ENCODE measurements around the gene HECW1.

DNA sequence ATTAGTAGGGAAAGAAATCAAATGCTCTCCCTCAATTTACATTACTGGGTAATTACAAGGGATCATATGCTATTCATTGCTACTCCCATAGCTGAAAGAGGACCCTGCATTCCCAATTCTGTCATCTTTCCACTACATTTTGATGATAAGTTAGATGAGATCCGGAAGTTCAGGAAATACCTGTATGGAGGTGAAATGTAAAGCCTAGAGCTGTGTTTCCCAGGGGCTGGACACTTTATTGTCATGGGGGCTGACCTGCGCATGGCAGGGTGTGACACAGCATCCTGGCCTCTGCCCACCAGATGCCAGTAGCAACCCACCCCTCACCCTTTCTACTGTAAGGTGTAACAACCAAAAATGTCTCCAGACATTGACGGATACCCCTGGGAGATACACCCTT lies 56.6 kb downstream of the HECW1 start:
- TF ChIP-seq SUZ12 (IDR thresholded peaks at IDR 0.05) = no peak
- no peak for TF ChIP-seq FOXM1 (IDR thresholded peaks at IDR 0.05; ENCODE audit: borderline replicate concordance)
- no peak for TF ChIP-seq BHLHE40 (IDR thresholded peaks at IDR 0.05; ENCODE audit: borderline replicate concordance)
- no peak for TF ChIP-seq TARDBP (IDR thresholded peaks at IDR 0.05)
- no peak for TF ChIP-seq FOXK2 (IDR thresholded peaks at IDR 0.05)
- no peak for TF ChIP-seq NFRKB (IDR thresholded peaks at IDR 0.05)
- TF ChIP-seq SP1 (IDR thresholded peaks at IDR 0.05) = no peak
- no peak for TF ChIP-seq CTBP1 (IDR thresholded peaks at IDR 0.05; ENCODE audit: borderline replicate concordance)
- no peak for TF ChIP-seq ELF4 (IDR thresholded peaks at IDR 0.05)
- no peak for TF ChIP-seq FOXA1 (IDR thresholded peaks at IDR 0.05)
- TF ChIP-seq, protein P1, sequence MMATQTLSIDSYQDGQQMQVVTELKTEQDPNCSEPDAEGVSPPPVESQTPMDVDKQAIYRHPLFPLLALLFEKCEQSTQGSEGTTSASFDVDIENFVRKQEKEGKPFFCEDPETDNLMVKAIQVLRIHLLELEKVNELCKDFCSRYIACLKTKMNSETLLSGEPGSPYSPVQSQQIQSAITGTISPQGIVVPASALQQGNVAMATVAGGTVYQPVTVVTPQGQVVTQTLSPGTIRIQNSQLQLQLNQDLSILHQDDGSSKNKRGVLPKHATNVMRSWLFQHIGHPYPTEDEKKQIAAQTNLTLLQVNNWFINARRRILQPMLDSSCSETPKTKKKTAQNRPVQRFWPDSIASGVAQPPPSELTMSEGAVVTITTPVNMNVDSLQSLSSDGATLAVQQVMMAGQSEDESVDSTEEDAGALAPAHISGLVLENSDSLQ (IDR thresholded peaks at IDR 0.05) = no peak

All from HEK293T (cell line).